Choroid plexus epithelial cell (primary cell): Measurements from ENCODE around the gene ANXA3.

ENCODE experiments used
- DNase-seq: peaks from one replicate; pipeline ENCODE4 v3.0.0-alpha.2; 2010; ENCODE audit warnings: low read depth
- H3K4me3 ChIP-seq: 2 replicates; pipeline ENCODE4 v1.5.1; 2011; ENCODE audit warnings: low read depth, mild to moderate bottlenecking, control low read depth, low read length, moderate library complexity
- CTCF ChIP-seq: conservative IDR thresholded peaks from 2 replicates; pipeline ENCODE4 v1.5.1; 2011; ENCODE audit warnings: low read depth, mild to moderate bottlenecking, control low read depth, inconsistent platforms, low read length, moderate library complexity

The ANXA3 gene

DNA sequence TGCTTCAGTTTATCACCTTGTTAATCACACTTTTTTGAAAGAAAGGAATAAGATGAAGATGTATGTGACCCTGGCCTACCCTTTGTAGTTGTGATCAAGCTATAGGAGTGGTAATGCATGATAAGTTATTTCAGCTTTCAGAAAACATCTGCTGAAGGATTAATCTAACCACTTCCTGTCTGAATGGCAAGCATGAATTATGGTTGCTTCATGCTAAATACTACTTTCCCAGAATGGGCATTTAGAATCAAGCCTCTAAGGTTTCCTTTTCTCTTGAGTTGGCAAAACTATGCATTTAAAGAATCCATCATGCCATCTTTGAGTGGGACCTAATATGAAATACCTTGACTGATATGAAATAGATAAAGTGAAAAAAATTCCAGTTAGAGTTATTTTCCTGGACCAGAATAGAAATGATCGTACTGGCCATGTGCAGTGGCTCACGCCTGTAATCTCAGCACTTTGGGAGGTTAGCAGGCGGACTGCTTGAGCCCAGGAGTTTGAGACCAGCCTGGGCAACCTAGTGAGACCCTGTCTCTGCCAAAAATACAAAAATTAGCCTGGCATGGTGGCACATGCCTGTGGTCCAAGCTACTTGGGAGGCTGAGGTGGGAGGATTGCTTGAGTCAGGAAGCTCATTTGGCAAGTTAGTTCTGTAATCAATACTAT lies 59.1 kb downstream of the ANXA3 start:
- no peak overlapping the region for H3K4me3 ChIP-seq
- no peak for TF ChIP-seq CTCF
- DNase-seq, result peak; percentile 63

DNA sequence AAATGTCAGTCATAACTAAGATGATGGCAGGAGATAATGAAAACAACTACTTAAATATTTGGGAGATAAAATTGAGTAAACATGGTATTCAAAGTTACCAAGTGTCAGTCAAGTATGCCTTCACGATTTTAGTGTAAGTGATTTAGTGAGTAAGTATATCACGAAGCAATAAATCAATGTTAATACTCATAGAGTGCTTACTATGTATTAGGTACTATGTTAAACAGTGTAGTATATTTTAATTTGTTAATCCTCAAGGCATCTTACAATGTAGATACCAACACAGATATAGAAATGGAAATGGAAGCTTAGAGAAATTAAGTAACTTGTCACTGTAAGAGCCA lies 59.6 kb downstream of the ANXA3 start:
- DNase-seq, result no peak
- no peak for TF ChIP-seq CTCF
- H3K4me3 ChIP-seq, result no peak overlapping the region

- TF ChIP-seq CTCF, result peak; percentile 78
- H3K4me3 ChIP-seq, result no peak overlapping the region
- peak; percentile 77 for DNase-seq
These were observed 61.0 kb downstream of the ANXA3 start for GRCh38 chr4:78612398-78613178.

GRCh38 chr4:78613522-78614321 lies 62.2 kb downstream of the ANXA3 start:
- no peak overlapping the region for H3K4me3 ChIP-seq
- TF ChIP-seq CTCF, result no peak
- DNase-seq, result no peak

DNA sequence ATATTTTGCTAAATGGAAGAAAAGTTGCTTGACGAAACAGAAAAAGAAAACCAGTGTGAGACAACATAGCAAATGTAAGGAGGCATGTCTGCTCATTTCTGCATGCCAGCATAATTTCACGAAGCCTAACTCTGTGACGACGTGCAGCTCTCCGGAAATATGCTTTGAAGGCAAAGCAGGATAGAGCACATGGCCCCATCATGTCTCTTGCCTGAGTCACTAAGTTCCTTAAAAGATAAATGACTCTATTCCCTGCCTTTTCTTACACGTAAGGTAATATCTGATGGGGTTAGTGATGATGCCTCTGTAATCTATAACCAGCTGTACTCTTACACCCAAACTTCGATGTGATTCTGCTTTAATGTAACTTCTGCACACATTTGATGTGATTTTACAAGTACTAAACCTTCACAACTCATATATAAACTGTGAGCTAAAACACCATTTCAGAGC lies 64.5 kb downstream of the ANXA3 start:
- H3K4me3 ChIP-seq, result no peak overlapping the region
- TF ChIP-seq CTCF, result no peak
- peak; percentile 57 for DNase-seq

DNA sequence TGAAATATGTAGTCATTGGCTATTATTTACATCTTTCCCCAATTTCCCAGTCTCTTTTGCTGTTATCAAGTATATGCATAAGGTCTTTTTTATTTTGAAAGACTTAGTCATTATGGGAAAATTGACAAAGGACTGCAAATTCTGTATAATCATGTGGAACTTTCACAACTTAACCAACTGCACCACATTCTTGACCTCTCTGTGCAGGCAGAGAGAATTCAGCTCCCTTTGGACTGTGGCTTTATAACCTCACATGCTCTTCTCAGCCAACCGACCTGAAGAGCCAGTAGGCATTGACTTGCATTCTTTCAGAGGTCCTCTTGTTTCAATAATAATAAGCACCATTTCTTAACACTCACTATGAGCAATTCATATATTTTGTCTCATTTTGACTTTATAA lies 66.9 kb downstream of the ANXA3 start:
- no peak for TF ChIP-seq CTCF
- H3K4me3 ChIP-seq, result no peak overlapping the region
- DNase-seq, result peak; percentile 35
